Hindlimb muscle (tissue), 1 donor: Measurements from ENCODE around the gene TAF4. TPM values are rescaled to one million over a fixed set of nuclear protein-coding genes. Genes with fewer than 3 reads are reported as not detected.
"Not testable (repeated sequence)": the region's sequence is repeated elsewhere in the genome, so short reads cannot be mapped to it uniquely, and the experiment has no call there.

Experiments used
- DNase-seq: peaks from one replicate; pipeline ENCODE4 v3.0.0-alpha.2; 2013
- polyA plus RNA-seq: library from polyadenylated mRNA; unstranded; fragments of 120-200 nt; gene quantifications from one replicate; pipeline ENCODE4 v1.2.1, GENCODE V29; 2013; ENCODE audit not compliant: insufficient read length

Gene TAF4
- polyA plus RNA-seq, 1 donor = 16.3 TPM

- no peak for DNase-seq
Measured at GRCh38 chr20:62056975-62057374, 8.7 kb downstream of the TAF4 start.

GRCh38 chr20:62056377-62056776, 9.3 kb downstream of the TAF4 start:
- DNase-seq = no peak

GRCh38 chr20:62055862-62056115, 9.9 kb downstream of the TAF4 start:
- not testable (repeated sequence) for DNase-seq

- DNase-seq = no peak
Measured at GRCh38 chr20:62055106-62055861, 10.4 kb downstream of the TAF4 start.

- no peak for DNase-seq
Measured at GRCh38 chr20:62054451-62054953, 11.2 kb downstream of the TAF4 start.

- DNase-seq = no peak
Measured at GRCh38 chr20:62053465-62054196, 12.1 kb downstream of the TAF4 start.

- DNase-seq = no peak
Measured at GRCh38 chr20:62052842-62053464, 12.7 kb downstream of the TAF4 start.

GRCh38 chr20:62052336-62052841, 13.3 kb downstream of the TAF4 start:
- no peak for DNase-seq

- DNase-seq = no peak
Measured at GRCh38 chr20:62051546-62052255, 14.0 kb downstream of the TAF4 start.

GRCh38 chr20:62051144-62051543, 14.5 kb downstream of the TAF4 start:
- no peak for DNase-seq

- DNase-seq = no peak
Measured at GRCh38 chr20:62050166-62051120, 15.2 kb downstream of the TAF4 start.

- no peak for DNase-seq
Measured at GRCh38 chr20:62049342-62050165, 16.1 kb downstream of the TAF4 start.

GRCh38 chr20:62048821-62049291, 16.8 kb downstream of the TAF4 start:
- no peak for DNase-seq

GRCh38 chr20:62048346-62048761, 17.3 kb downstream of the TAF4 start:
- DNase-seq = no peak

GRCh38 chr20:62047666-62048345, 17.9 kb downstream of the TAF4 start:
- no peak for DNase-seq

- DNase-seq = no peak
Measured at GRCh38 chr20:62046431-62046830, 19.2 kb downstream of the TAF4 start.

GRCh38 chr20:62045529-62046285, 20.0 kb downstream of the TAF4 start:
- no peak for DNase-seq

GRCh38 chr20:62045118-62045517, 20.6 kb downstream of the TAF4 start:
- DNase-seq = no peak

- no peak for DNase-seq
Measured at GRCh38 chr20:62044631-62045030, 21.1 kb downstream of the TAF4 start.
